HG03558 (cell line): ENCODE data around the gene MTCH2.

ENCODE experiments used
- ATAC-seq: cut with Tn5 transposase; IDR thresholded peaks from one replicate; pipeline ENCODE4 v1.9.1; 2021; ENCODE audit warnings: moderate number of reproducible peaks; ENCODE audit not compliant: unreplicated experiment; ENCODE audit errors: extremely low read depth

Gene MTCH2

GRCh38 chr11:47592970-47593369, 49.4 kb downstream of the MTCH2 start:
- no peak for ATAC-seq

GRCh38 chr11:47592251-47592650, 50.1 kb downstream of the MTCH2 start:
- ATAC-seq = no peak

GRCh38 chr11:47591764-47592163, 50.6 kb downstream of the MTCH2 start:
- no peak for ATAC-seq

GRCh38 chr11:47589977-47590861, 52.1 kb downstream of the MTCH2 start:
- ATAC-seq = no peak

- no peak for ATAC-seq
Observed at GRCh38 chr11:47589584-47589976, 52.8 kb downstream of the MTCH2 start.

- ATAC-seq = no peak
Observed at GRCh38 chr11:47589118-47589517, 53.2 kb downstream of the MTCH2 start.

- ATAC-seq = no peak
Observed at GRCh38 chr11:47587723-47588326, 54.5 kb downstream of the MTCH2 start.

- ATAC-seq = no peak
Observed at GRCh38 chr11:47587039-47587716, 55.2 kb downstream of the MTCH2 start.

- ATAC-seq = no peak
Observed at GRCh38 chr11:47586098-47586855, 56.1 kb downstream of the MTCH2 start, which contains the start of gene FAM180B. Gene FAM180B (plus strand): TSS chr11:47586678. CDS start chr11:47586769, 91 bp downstream.

- ATAC-seq = no peak
Observed at GRCh38 chr11:47583844-47584243, 58.5 kb downstream of the MTCH2 start.

GRCh38 chr11:47578524-47579494, 63.5 kb downstream of the MTCH2 start, which contains the start of the genes KBTBD4 and NDUFS3:
Gene KBTBD4 (minus strand): TSS chr11:47578970. CDS start chr11:47578951, 19 bp downstream.
Gene NDUFS3 (plus strand): TSS chr11:47579074. CDS start chr11:47579092, 18 bp downstream.
- peak; percentile 73 for ATAC-seq

GRCh38 chr11:47577460-47578041, 64.8 kb downstream of the MTCH2 start:
- no peak for ATAC-seq

- ATAC-seq = no peak
Observed at GRCh38 chr11:47573321-47573720, 69.0 kb downstream of the MTCH2 start.

- no peak for ATAC-seq
Observed at GRCh38 chr11:47572715-47573255, 69.6 kb downstream of the MTCH2 start.

- ATAC-seq = no peak
Observed at GRCh38 chr11:47571895-47572294, 70.5 kb downstream of the MTCH2 start.

- no peak for ATAC-seq
Observed at GRCh38 chr11:47571357-47571729, 71.0 kb downstream of the MTCH2 start.

- ATAC-seq = no peak
Observed at GRCh38 chr11:47570651-47571356, 71.6 kb downstream of the MTCH2 start.

GRCh38 chr11:47569646-47570045, 72.7 kb downstream of the MTCH2 start:
- ATAC-seq = no peak
